MCF 10A (cell line): Measurements from ENCODE around the gene ZBTB7C. TPM values are rescaled to one million over a fixed set of nuclear protein-coding genes. Genes with fewer than 3 reads are reported as not detected.

Experiments used
- BruUV-seq: library from RNA; stranded (reverse); fragments of 400-500 nt; replicated peaks from 2 replicates; lab custom pipeline; 2021; lab: Mats Ljungman, UMichigan
- CTCF ChIA-PET: fragments of 300-600 bp; sonication (Branson Sonifier 250); formaldehyde crosslinking; extraction: SDS; loops from one replicate; lab custom pipeline; 2021; ENCODE audit warnings: antibody characterized with exemption, inconsistent platforms; lab: Yijun Ruan, JAX
- POLR2A ChIA-PET: fragments of 300-600, 350-650 bp; sonication (Branson Sonifier 250); formaldehyde crosslinking; extraction: SDS; loops from one replicate; lab custom pipeline; 2020; ENCODE audit warnings: antibody characterized with exemption, inconsistent platforms; lab: Yijun Ruan, JAX
- DNase-seq: peaks from one replicate; pipeline ENCODE4 v3.0.0-alpha.2; 2018; ENCODE audit not compliant: unreplicated experiment
- H3K27ac Mint-ChIP-seq: one replicate; pipeline ENCODE4 v1.8.0; 2022; ENCODE audit warnings: mild to moderate bottlenecking, low read depth, mixed read lengths; ENCODE audit not compliant: unreplicated experiment
- H3K27me3 Mint-ChIP-seq: one replicate; pipeline ENCODE4 v1.8.0; 2022; ENCODE audit warnings: mixed read lengths; ENCODE audit not compliant: insufficient read depth, unreplicated experiment
- H3K36me3 Mint-ChIP-seq: one replicate; pipeline ENCODE4 v1.8.0; 2022; ENCODE audit warnings: mild to moderate bottlenecking, moderate library complexity, mixed read lengths; ENCODE audit not compliant: insufficient read depth, unreplicated experiment
- H3K4me1 Mint-ChIP-seq: one replicate; pipeline ENCODE4 v1.8.0; 2022; ENCODE audit warnings: mixed read lengths; ENCODE audit not compliant: insufficient read depth, unreplicated experiment
- H3K4me3 Mint-ChIP-seq: one replicate; pipeline ENCODE4 v1.8.0; 2022; ENCODE audit warnings: mild to moderate bottlenecking, moderate library complexity, mixed read lengths; ENCODE audit not compliant: unreplicated experiment
- H3K9me3 Mint-ChIP-seq: one replicate; pipeline ENCODE4 v1.8.0; 2022; ENCODE audit warnings: mixed read lengths; ENCODE audit not compliant: unreplicated experiment
- intact Hi-C: fragments of 100-400 bp; cut with micrococcal nuclease; formaldehyde crosslinking; loops from 2 replicates; pipeline ENCODE4 v1.14.1; 2022
- total RNA-seq: library from RNA; stranded (reverse); gene quantifications from 2 replicates; pipeline ENCODE4 v1.2.3, GENCODE V29; 2022
- TF ChIP-seq, protein P1 (sequence below): fragments of 200-600 bp; IDR thresholded peaks from one replicate; pipeline ENCODE4 v1.8.0; 2022; ENCODE audit warnings: antibody characterized with exemption, mild to moderate bottlenecking; ENCODE audit not compliant: unreplicated experiment

The ZBTB7C gene
- total RNA-seq, 1 experiment from 2014 or later = 0.42 TPM

DNA sequence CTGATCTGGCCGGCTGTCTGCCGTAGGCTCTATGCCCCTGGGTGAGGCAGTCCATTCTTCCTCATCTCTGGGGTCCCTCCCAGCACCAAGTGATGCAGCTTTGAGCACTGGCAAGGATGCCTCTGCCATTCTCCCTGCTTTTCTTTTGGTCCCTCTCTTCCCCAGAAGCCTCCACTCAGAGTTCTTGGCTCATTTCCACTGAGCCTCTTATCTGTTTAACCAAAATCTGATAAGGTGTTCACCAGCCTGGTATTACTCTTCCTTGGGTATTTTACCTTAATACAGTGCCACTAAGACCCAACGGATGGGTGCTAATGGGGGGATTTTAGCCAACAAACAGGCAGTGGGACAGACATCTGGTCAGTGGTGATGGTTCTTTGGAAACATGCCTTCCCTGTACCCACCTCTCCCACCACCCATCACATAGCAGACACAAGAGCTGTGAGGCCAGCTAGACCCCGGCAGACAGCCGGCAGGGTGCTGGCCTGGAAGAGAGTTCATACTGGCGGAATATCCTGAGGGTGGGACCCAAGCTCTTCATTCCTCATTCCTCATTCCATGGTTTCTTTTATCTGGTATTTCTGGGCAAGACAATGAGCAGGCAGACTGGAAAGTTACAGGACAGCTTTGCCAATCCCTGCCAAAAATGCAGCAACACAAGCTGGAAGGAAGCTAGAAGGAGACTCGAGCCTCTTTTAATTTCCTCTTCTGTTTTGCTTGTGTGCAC, 34.6 kb downstream of the ZBTB7C start:
- H3K27me3 Mint-ChIP-seq = no peaks in the 10 kb centered on the region
- no peak overlapping the region for H3K27ac Mint-ChIP-seq
- BruUV-seq = no TSS peak

DNA sequence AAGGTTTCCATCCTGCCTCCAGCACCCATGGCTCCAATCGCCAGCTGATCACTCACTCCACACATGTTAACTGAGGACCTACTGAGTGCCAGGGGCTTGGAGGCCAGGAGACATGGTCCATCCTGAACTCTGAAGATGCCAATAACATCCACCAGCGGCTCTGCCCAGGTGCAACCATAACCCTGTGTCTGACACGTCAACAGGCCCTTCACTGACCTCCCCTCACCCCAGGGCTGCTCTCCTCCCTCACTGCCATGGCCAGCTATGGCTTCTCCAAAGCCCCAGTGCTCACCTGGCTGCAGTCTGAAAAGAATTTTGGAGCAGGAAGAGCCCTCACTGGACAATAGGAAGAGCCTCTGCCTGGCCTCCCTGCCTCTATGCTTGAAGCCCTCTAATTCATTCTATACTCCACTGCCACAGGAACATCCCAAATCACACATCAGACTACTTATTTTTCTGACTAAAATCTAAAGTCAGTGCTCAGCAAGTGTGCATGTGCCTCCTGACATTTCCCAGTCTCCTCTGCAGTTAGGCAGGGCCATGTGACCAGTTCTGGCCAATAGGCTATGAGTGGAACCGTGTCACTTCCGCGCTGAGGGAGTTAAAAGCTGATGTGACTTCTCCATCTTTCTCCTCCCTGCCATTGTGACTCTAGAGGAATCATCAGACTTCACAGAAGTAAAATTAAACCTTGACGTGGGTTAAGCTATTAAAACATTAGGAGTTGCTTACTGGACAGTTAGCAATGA, 37.2 kb downstream of the ZBTB7C start:
- no peaks in the 10 kb centered on the region for H3K36me3 Mint-ChIP-seq
- intact Hi-C loops = no loop called here
- BruUV-seq = no TSS peak
- H3K4me3 Mint-ChIP-seq = no peak overlapping the region
- ChIA-PET CTCF (interaction anchor here (0.6 to 1.2 kb wide), 3 partner anchors 43 to 341 kb away, joined by 3 read pairs; no protein-coding TSS in a partner anchor), POLR2A (no interaction called here)
- no peaks in the 10 kb centered on the region for H3K4me1 Mint-ChIP-seq
- no peak overlapping the region for H3K27ac Mint-ChIP-seq
- H3K27me3 Mint-ChIP-seq = no peaks in the 10 kb centered on the region
- no peaks in the 10 kb centered on the region for H3K9me3 Mint-ChIP-seq
- TF ChIP-seq, protein P1, sequence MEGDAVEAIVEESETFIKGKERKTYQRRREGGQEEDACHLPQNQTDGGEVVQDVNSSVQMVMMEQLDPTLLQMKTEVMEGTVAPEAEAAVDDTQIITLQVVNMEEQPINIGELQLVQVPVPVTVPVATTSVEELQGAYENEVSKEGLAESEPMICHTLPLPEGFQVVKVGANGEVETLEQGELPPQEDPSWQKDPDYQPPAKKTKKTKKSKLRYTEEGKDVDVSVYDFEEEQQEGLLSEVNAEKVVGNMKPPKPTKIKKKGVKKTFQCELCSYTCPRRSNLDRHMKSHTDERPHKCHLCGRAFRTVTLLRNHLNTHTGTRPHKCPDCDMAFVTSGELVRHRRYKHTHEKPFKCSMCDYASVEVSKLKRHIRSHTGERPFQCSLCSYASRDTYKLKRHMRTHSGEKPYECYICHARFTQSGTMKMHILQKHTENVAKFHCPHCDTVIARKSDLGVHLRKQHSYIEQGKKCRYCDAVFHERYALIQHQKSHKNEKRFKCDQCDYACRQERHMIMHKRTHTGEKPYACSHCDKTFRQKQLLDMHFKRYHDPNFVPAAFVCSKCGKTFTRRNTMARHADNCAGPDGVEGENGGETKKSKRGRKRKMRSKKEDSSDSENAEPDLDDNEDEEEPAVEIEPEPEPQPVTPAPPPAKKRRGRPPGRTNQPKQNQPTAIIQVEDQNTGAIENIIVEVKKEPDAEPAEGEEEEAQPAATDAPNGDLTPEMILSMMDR = no peak
- no peak for DNase-seq

More for the DNA sequence above, 34.6 kb downstream of the ZBTB7C start:
- ChIA-PET CTCF (interaction anchor here (0.6 to 0.7 kb wide), 2 partner anchors 176 to 369 kb away, joined by 3 read pairs; no protein-coding TSS in a partner anchor), POLR2A (no interaction called here)
- TF ChIP-seq, protein P1 = no peak
- no peak overlapping the region for H3K4me3 Mint-ChIP-seq
- intact Hi-C loops = no loop called here
- no peaks in the 10 kb centered on the region for H3K4me1 Mint-ChIP-seq
- no peak for DNase-seq
- H3K36me3 Mint-ChIP-seq = no peaks in the 10 kb centered on the region
- H3K9me3 Mint-ChIP-seq = no peaks in the 10 kb centered on the region

DNA sequence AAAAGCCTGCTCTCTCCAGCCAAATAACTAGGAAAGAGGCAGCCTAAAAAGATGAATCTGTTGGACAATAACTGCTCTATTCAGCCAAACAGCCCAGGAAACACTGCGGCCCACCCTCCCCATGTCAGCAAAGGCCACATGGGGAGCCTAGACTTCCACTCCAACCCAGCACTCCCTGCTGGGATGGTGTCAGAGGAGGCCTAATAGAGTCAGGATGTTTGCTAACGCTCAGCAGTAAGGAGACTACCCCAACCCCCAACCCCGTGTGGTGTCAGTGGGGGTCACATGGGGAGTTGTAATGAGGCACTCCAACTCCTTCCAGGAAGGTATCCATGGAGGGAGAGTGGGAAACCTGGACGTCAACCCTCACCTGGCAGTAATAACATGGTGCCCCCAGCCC, 41.6 kb downstream of the ZBTB7C start:
- no TSS peak for BruUV-seq
- TF ChIP-seq, protein P1 = no peak
- Mint-ChIP-seq H3K9me3 (no peaks in the 10 kb centered on the region), H3K27me3 (no peaks in the 10 kb centered on the region), H3K4me1 (no peaks in the 10 kb centered on the region), H3K4me3 (no peak overlapping the region), H3K27ac (no peak overlapping the region), H3K36me3 (no peaks in the 10 kb centered on the region)
- POLR2A ChIA-PET = no interaction called here
- CTCF ChIA-PET = interaction anchor here (0.6 kb wide), 1 partner anchor 77 kb away, joined by 4 read pairs; no protein-coding TSS in a partner anchor
- no peak for DNase-seq
- intact Hi-C loops = no loop called here

DNA sequence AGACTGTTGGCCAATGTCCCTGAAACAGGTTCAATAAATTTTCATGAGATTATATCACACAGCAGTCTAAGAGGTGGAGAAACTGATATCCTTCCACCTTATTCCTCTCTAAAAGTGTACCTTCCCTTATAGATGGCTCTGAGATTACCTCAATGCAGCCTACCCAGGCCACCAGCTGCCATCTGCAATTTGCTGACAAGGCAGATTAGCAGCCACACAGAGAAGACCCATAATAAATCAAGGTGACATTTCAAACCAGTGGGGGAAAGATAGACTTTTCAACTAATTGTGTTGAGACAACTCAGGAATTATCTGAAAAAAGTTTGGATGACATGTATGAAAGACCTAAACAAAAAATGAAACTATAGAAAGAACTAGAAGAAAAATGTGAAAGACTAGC, 43.2 kb downstream of the ZBTB7C start:
- Mint-ChIP-seq H3K4me1 (no peaks in the 10 kb centered on the region), H3K36me3 (no peaks in the 10 kb centered on the region), H3K9me3 (no peaks in the 10 kb centered on the region), H3K27me3 (no peaks in the 10 kb centered on the region), H3K27ac (no peak overlapping the region), H3K4me3 (no peak overlapping the region)
- intact Hi-C loops = no loop called here
- ChIA-PET POLR2A (no interaction called here), CTCF (interaction anchor here (0.6 kb wide), 1 partner anchor 329 kb away, joined by 3 read pairs; no protein-coding TSS in a partner anchor)
- TF ChIP-seq, protein P1 = no peak
- no peak for DNase-seq
- BruUV-seq = no TSS peak
